ENCODE results near the gene SNU13. TPM values are rescaled to one million over a fixed set of nuclear protein-coding genes. Genes with fewer than 3 reads are reported as not detected.

The SNU13 gene
- total RNA-seq, 1 donor from 2014 or later: 157 TPM

DNA sequence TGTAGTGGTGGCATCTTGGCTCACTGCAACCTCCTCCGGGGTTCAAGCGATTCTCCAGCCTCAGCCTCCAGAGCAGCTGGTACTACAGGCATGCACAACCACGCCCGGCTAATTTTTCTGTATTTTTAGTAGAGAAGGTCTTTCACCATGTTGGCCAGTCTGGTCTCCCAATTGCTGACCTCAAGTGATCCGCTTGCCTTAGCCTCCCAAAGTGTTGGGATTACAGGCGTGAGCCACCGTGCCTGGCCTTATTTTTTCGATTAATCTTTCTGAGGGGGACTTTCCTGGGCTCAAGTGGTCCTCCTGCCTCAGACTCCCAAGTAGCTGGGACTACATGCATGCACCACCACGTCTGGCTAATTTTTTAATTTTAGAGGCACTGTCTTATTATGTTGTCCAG lies 5.6 kb downstream of the SNU13 start:
- CTCF ChIA-PET: no interaction called here
- Mint-ChIP-seq H3K36me3 (ENCODE audit: low read depth) (peaks cover 42% of the 10 kb centered on the region), H3K4me3 (peak overlapping the region; percentile 94), H3K27ac (peak overlapping the region; percentile 95), H3K4me1 (peaks cover 29% of the 10 kb centered on the region), H3K27me3 (no peaks in the 10 kb centered on the region), H3K9me3 (no peaks in the 10 kb centered on the region)
- DNase-seq (no peak), ATAC-seq (ENCODE audit: low read depth) (no peak)
- intact Hi-C loops (cut with micrococcal nuclease): no loop called here
- POLR2A ChIA-PET: no interaction called here
- TF ChIP-seq, protein P1, sequence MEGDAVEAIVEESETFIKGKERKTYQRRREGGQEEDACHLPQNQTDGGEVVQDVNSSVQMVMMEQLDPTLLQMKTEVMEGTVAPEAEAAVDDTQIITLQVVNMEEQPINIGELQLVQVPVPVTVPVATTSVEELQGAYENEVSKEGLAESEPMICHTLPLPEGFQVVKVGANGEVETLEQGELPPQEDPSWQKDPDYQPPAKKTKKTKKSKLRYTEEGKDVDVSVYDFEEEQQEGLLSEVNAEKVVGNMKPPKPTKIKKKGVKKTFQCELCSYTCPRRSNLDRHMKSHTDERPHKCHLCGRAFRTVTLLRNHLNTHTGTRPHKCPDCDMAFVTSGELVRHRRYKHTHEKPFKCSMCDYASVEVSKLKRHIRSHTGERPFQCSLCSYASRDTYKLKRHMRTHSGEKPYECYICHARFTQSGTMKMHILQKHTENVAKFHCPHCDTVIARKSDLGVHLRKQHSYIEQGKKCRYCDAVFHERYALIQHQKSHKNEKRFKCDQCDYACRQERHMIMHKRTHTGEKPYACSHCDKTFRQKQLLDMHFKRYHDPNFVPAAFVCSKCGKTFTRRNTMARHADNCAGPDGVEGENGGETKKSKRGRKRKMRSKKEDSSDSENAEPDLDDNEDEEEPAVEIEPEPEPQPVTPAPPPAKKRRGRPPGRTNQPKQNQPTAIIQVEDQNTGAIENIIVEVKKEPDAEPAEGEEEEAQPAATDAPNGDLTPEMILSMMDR (IDR thresholded peaks at IDR 0.05): no peak

DNA sequence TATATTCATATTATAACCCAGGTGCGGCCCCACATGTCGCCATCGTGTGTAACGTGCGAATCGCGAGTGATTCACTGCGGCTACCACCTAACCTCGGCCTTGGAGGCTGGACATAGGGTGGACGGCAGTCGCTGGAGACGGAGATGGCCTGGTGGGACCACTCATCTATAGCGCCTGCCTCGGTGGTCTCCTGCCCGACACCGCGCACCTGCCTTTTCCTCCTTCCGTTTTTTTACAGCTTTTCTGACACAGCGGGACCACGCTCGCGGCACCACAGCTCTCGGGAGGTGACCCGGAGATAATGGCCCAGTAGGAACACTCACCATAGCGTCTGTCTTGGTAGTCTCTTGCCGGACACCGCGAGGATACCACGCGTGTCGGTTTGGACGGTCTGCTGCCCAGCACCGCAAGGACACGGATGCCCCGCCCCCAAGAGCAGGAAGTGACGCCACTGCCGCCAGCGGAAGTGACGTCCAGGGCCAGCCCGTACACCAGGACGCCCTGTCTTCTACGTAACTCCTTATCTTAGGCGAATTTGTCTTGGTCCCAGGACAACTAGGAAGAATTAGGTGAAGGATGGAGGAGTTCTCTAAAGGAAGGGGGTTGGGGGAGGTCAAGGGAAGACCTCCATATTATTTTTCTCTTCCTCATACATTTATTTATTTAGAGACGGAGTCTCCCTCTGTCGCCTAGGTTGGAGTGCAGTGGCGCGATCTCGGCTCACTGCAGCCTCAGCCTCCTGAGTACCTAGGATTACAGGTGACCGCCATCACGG lies 6.4 kb downstream of the SNU13 start:
- Mint-ChIP-seq H3K27me3 (no peaks in the 10 kb centered on the region), H3K4me1 (peaks cover 21% of the 10 kb centered on the region), H3K9me3 (no peaks in the 10 kb centered on the region), H3K4me3 (peak overlapping the region; percentile 94), H3K36me3 (ENCODE audit: low read depth) (peaks cover 45% of the 10 kb centered on the region), H3K27ac (peak overlapping the region; percentile 95)
- ChIA-PET CTCF (interaction anchor here (1.7 kb wide), 1 partner anchor 15 kb away, joined by 4 read pairs; no protein-coding TSS in a partner anchor), POLR2A (interaction anchor here (0.6 to 2.6 kb wide), 2 partner anchors 15 to 243 kb away, joined by 3 to 12 read pairs; no protein-coding TSS in a partner anchor)
- ATAC-seq (ENCODE audit: low read depth) (peak; percentile 87), DNase-seq (peak; percentile 87)
- TF ChIP-seq, protein P1 (IDR thresholded peaks at IDR 0.05): no peak
- intact Hi-C loops (cut with micrococcal nuclease): no loop called here

DNA sequence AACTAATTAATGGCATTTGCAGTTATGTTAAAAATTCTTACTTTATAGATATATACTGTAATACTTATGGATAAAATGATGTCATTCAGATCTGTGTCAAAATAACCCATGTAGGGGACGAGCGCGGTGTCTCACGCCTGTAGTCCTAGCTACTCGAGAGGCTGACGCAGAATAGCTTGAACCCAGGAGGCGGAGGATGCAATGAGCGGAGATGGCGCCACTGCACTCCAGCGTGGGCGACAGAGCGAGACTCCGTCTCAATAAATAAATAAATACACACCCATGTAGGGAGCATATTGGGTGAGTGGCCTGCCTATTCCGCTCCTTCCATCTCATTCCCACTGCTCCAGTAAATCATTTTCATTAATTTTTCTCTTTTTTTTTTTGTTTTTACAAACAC lies 7.1 kb downstream of the SNU13 start:
- H3K4me1 Mint-ChIP-seq: peaks cover 17% of the 10 kb centered on the region
- peaks cover 49% of the 10 kb centered on the region for H3K36me3 Mint-ChIP-seq (ENCODE audit: low read depth)
- no peak for DNase-seq
- H3K4me3 Mint-ChIP-seq: peak overlapping the region; percentile 94
- ChIA-PET POLR2A (interaction anchor here (0.6 to 2.6 kb wide), 2 partner anchors 15 to 244 kb away, joined by 3 to 12 read pairs; no protein-coding TSS in a partner anchor), CTCF (interaction anchor here (1.7 kb wide), 1 partner anchor 15 kb away, joined by 4 read pairs; no protein-coding TSS in a partner anchor)
- intact Hi-C loops (cut with micrococcal nuclease): no loop called here
- no peaks in the 10 kb centered on the region for H3K9me3 Mint-ChIP-seq
- TF ChIP-seq, protein P1 (IDR thresholded peaks at IDR 0.05): no peak
- peak overlapping the region; percentile 95 for H3K27ac Mint-ChIP-seq
- ATAC-seq (ENCODE audit: low read depth): peak; percentile 29
- no peaks in the 10 kb centered on the region for H3K27me3 Mint-ChIP-seq

DNA sequence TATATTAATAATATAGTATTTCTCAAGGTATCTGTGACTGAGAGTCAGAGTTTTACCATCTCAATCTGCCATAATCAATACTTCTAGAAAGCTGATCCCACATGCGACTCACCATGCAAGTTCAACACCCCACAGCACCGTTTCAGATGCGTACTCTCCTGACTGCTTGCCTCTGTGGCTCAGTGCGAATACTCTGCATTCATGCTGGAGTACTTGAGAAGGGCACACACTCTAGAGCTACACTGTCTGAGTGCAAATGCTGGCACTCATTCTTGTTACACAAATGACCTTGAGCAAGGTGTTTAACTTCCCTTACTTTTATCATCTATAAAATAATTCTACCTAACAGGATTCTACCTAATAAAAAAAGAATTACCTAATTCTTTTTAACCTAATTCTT lies 12.5 kb downstream of the SNU13 start:
- CTCF ChIA-PET: no interaction called here
- Mint-ChIP-seq H3K36me3 (ENCODE audit: low read depth) (peaks cover 79% of the 10 kb centered on the region), H3K4me3 (no peak overlapping the region)

DNA sequence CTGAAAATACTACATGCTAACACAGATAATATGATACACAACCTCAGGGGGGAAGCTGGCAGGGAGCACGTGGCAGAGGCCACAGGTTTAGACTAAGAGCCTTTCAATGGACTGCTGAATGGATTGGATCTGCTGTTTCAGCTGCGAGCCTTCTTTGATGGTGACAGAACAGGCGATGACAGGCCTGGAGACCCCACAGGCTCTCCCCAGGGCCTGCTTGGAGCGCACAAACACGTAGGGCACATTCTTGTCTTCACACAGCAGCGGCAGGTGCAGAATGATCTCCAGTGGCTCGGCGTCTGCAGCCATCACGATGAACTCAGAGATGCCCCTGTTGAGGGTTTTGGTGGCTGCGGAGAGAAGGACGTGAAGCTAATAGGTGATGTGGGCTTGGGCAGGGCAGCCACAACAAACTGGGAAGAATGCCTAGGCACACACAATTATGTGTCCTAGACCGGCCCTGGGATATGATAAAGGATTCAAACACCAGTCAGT lies 13.8 kb downstream of the SNU13 start:
- intact Hi-C loops (cut with micrococcal nuclease): no loop called here
- TF ChIP-seq, protein P1 (IDR thresholded peaks at IDR 0.05): no peak
- no peaks in the 10 kb centered on the region for H3K9me3 Mint-ChIP-seq
- no peaks in the 10 kb centered on the region for H3K27me3 Mint-ChIP-seq
- no peak for DNase-seq
- peaks cover 72% of the 10 kb centered on the region for H3K36me3 Mint-ChIP-seq (ENCODE audit: low read depth)
- POLR2A ChIA-PET: no interaction called here
- ATAC-seq (ENCODE audit: low read depth): no peak
- CTCF ChIA-PET: no interaction called here
- H3K4me1 Mint-ChIP-seq: no peaks in the 10 kb centered on the region
- no peak overlapping the region for H3K27ac Mint-ChIP-seq
- no peak overlapping the region for H3K4me3 Mint-ChIP-seq

More for the DNA sequence above, 12.5 kb downstream of the SNU13 start:
- no peak overlapping the region for H3K27ac Mint-ChIP-seq
- TF ChIP-seq, protein P1 (IDR thresholded peaks at IDR 0.05): no peak
- no peaks in the 10 kb centered on the region for H3K9me3 Mint-ChIP-seq
- H3K4me1 Mint-ChIP-seq: peaks cover 3% of the 10 kb centered on the region
- DNase-seq (no peak), ATAC-seq (ENCODE audit: low read depth) (no peak)
- intact Hi-C loops (cut with micrococcal nuclease): no loop called here
- H3K27me3 Mint-ChIP-seq: no peaks in the 10 kb centered on the region
- POLR2A ChIA-PET: no interaction called here

Measured in activated B cell treated with CpG ODN at 0.5 μM for 24 hours (primary cell).